ENCODE data around the gene KLF15. TPM values are rescaled to one million over a fixed set of nuclear protein-coding genes. Genes with fewer than 3 reads are reported as not detected.

KLF15 gene
- polyA plus RNA-seq, 1 donor (not counting 4 experiments of a cell fraction or from before 2014, with no cell fraction given): 0.03 TPM

DNA sequence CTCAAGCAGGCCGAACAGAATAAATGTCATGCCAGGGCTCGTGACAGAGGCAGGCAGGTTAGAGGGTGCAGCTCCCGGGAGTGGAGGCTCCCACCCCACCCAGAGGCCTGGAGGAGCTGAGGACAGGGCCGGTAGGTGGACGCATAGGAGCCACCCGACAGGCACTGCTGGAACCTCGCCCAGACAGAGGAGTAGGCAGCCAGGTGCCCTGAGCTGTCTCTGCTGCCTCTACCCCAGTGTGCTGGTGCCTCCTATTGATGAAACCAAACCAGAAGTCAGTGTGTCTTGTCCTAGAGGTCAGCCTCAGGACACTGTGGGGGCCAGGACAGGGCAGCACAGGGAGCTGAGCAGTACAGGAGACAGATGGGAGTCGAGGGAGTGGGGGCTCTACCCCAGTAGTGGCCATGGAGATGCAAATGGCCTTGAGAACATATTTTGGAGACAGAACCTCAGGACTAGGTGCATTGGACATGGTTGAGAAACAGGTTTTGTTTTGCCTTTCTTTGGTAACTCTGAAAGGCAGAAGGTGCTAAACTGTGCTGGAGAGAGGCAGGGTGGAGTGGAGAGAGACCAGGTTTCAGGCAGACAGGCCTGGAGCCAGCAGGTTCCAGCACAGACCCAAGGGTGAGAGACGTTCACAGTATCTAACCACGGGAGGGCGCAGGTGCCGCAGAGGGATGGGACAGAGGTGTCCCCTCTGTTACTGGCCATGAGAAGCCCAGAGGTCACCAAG is 15.4 kb upstream of the KLF15 start:
- Histone ChIP-seq H3K27me3 (ENCODE audit: control insufficient read depth, extremely low read depth, insufficient read depth, low read length) (no peaks in the 10 kb centered on the region), H3K36me3 (ENCODE audit: control insufficient read depth in 2 of 2, extremely low read depth in 1 of 2, insufficient read depth in 2 of 2, low read length in 2 of 2) (no peaks in the 10 kb centered on the region), H3K27ac (ENCODE audit: control insufficient read depth, insufficient read depth, low read length) (no peak overlapping the region), H3K4me3 (ENCODE audit: control insufficient read depth in 2 of 3, extremely low read depth in 1 of 3, insufficient read depth in 2 of 3, low read depth in 1 of 3, low read length in 3 of 3) (no peak overlapping the region), H3K4me2 (ENCODE audit: control insufficient read depth, extremely low read depth, insufficient read depth, low read depth, low read length) (no peak overlapping the region), H2AFZ (ENCODE audit: control insufficient read depth, low read length) (no peak overlapping the region), H3K9me3 (ENCODE audit: control insufficient read depth, low read depth, low read length) (no peaks in the 10 kb centered on the region), H3K9me1 (ENCODE audit: control insufficient read depth, extremely low read depth, insufficient read depth, low read length) (no peaks in the 10 kb centered on the region), H4K20me1 (ENCODE audit: control insufficient read depth, extremely low read depth, insufficient read depth, low read length) (no peaks in the 10 kb centered on the region), H3K9ac (ENCODE audit: control insufficient read depth, extremely low read depth, insufficient read depth, low read length) (no peak overlapping the region), H3K4me1 (ENCODE audit: control insufficient read depth, extremely low read depth, insufficient read depth, low read length) (no peaks in the 10 kb centered on the region), H3K79me2 (ENCODE audit: control insufficient read depth, insufficient read depth, low read length) (no peaks in the 10 kb centered on the region)
- DNase-seq (ENCODE audit: low read depth, low spot score) (no peak), FAIRE-seq (no peak)
- TF ChIP-seq, protein P1, sequence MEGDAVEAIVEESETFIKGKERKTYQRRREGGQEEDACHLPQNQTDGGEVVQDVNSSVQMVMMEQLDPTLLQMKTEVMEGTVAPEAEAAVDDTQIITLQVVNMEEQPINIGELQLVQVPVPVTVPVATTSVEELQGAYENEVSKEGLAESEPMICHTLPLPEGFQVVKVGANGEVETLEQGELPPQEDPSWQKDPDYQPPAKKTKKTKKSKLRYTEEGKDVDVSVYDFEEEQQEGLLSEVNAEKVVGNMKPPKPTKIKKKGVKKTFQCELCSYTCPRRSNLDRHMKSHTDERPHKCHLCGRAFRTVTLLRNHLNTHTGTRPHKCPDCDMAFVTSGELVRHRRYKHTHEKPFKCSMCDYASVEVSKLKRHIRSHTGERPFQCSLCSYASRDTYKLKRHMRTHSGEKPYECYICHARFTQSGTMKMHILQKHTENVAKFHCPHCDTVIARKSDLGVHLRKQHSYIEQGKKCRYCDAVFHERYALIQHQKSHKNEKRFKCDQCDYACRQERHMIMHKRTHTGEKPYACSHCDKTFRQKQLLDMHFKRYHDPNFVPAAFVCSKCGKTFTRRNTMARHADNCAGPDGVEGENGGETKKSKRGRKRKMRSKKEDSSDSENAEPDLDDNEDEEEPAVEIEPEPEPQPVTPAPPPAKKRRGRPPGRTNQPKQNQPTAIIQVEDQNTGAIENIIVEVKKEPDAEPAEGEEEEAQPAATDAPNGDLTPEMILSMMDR (optimal IDR thresholded peaks at IDR 0.05 in 1 of 3, IDR thresholded peaks at IDR 0.05 in 1 of 3, conservative IDR thresholded peaks at IDR 0.05 in 1 of 3; ENCODE audit: extremely low read depth in 1 of 3, insufficient read depth in 2 of 3, low read length in 3 of 3): peak in 2 of 3 experiments; percentile 5 to 50
- TF ChIP-seq EZH2 (IDR thresholded peaks at IDR 0.05; ENCODE audit: low read length): no peak
- dilution Hi-C loops (cut with MboI; ENCODE audit: extremely low pct_ligation_motif_present, low sequenced_read_pairs): no loop called here

DNA sequence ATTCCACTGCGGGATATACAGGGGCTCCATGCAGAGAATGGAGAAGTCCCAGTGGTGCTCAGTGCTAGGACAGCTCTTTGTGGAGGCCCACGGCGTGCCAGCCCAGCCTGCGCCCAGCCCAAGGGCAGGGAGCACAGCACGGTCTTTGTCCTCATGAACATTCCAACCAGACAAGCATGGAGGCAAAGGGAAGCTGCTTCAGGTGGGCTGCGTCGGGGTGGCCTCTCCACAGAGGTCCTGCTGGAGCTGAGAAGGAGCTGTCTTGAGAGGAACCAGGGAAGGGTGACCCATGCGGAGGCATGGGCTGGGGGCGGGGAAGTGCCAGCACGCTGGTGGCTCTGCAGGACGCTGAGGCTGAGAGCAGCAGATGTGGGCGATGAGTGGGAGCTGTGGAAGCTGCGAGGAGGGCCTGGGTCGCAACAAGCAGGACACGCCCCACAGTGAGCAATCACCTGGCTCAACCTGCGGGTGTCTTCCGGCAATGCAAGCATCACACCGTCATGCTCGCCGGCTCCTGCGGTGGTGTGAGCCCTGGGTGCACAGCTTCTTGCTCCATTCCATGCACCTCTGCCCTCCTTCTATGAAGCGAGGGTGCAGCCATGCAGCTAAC is 14.0 kb upstream of the KLF15 start:
- dilution Hi-C loops (cut with MboI; ENCODE audit: extremely low pct_ligation_motif_present, low sequenced_read_pairs): no loop called here
- Histone ChIP-seq H3K9ac (ENCODE audit: control insufficient read depth, extremely low read depth, insufficient read depth, low read length) (no peak overlapping the region), H3K27ac (ENCODE audit: control insufficient read depth, insufficient read depth, low read length) (no peak overlapping the region), H3K4me3 (ENCODE audit: control insufficient read depth in 2 of 3, extremely low read depth in 1 of 3, insufficient read depth in 2 of 3, low read depth in 1 of 3, low read length in 3 of 3) (no peak overlapping the region), H4K20me1 (ENCODE audit: control insufficient read depth, extremely low read depth, insufficient read depth, low read length) (no peaks in the 10 kb centered on the region), H3K36me3 (ENCODE audit: control insufficient read depth in 2 of 2, extremely low read depth in 1 of 2, insufficient read depth in 2 of 2, low read length in 2 of 2) (no peaks in the 10 kb centered on the region), H3K4me1 (ENCODE audit: control insufficient read depth, extremely low read depth, insufficient read depth, low read length) (no peaks in the 10 kb centered on the region), H3K79me2 (ENCODE audit: control insufficient read depth, insufficient read depth, low read length) (no peaks in the 10 kb centered on the region), H2AFZ (ENCODE audit: control insufficient read depth, low read length) (no peak overlapping the region), H3K27me3 (ENCODE audit: control insufficient read depth, extremely low read depth, insufficient read depth, low read length) (no peaks in the 10 kb centered on the region), H3K9me3 (ENCODE audit: control insufficient read depth, low read depth, low read length) (no peaks in the 10 kb centered on the region), H3K9me1 (ENCODE audit: control insufficient read depth, extremely low read depth, insufficient read depth, low read length) (no peaks in the 10 kb centered on the region), H3K4me2 (ENCODE audit: control insufficient read depth, extremely low read depth, insufficient read depth, low read depth, low read length) (no peak overlapping the region)
- DNase-seq (ENCODE audit: low read depth, low spot score) (no peak), FAIRE-seq (no peak)
- TF ChIP-seq EZH2 (IDR thresholded peaks at IDR 0.05; ENCODE audit: low read length): no peak
- TF ChIP-seq, protein P1 (optimal IDR thresholded peaks at IDR 0.05 in 1 of 3, IDR thresholded peaks at IDR 0.05 in 1 of 3, conservative IDR thresholded peaks at IDR 0.05 in 1 of 3; ENCODE audit: extremely low read depth in 1 of 3, insufficient read depth in 2 of 3, low read length in 3 of 3): no peak
